HFFc6 (cell line): ENCODE results near the gene EEF1B2. TPM values are rescaled to one million over a fixed set of nuclear protein-coding genes. Genes with fewer than 3 reads are reported as not detected.
"Not testable (repeated sequence)": the region's sequence is repeated elsewhere in the genome, so short reads cannot be mapped to it uniquely, and the experiment has no call there.

Source experiments
- DNase-seq: peaks from one replicate; pipeline ENCODE4 v3.0.0-alpha.2; 2018
- H3K27ac Mint-ChIP-seq: 2 replicates; pipeline ENCODE4 v1.8.0; 2020; ENCODE audit warnings: mild to moderate bottlenecking, mixed read lengths
- H3K27me3 Mint-ChIP-seq: 2 replicates; pipeline ENCODE4 v1.8.0; 2021; ENCODE audit warnings: mild to moderate bottlenecking, moderate library complexity, mixed read lengths; ENCODE audit not compliant: insufficient read depth
- H3K36me3 Mint-ChIP-seq: 2 replicates; pipeline ENCODE4 v1.8.0; 2021; ENCODE audit warnings: low read depth, mixed read lengths
- H3K4me1 Mint-ChIP-seq: 2 replicates; pipeline ENCODE4 v1.8.0; 2020; ENCODE audit warnings: low read depth, mixed read lengths
- H3K4me3 Mint-ChIP-seq: 2 replicates; pipeline ENCODE4 v1.8.0; 2020; ENCODE audit warnings: mild to moderate bottlenecking, moderate library complexity, mixed read lengths
- H3K9me3 Mint-ChIP-seq: 2 replicates; pipeline ENCODE4 v1.8.0; 2020; ENCODE audit warnings: mild to moderate bottlenecking, mixed read lengths
- total RNA-seq, 6 experiments: library from RNA; stranded (reverse); fragmentation: NEBNext Ultra II Directional; extraction: Animal tissue kit (Norgen Biotek cat#: 25700); gene quantifications; 2 replicates in 1 of 6; 3 replicates in 5 of 6; pipeline ENCODE4 v1.2.3, GENCODE V29; 2021
- TF ChIP-seq, protein P1 (sequence below): fragments of 200-600 bp; sonication (generic); IDR thresholded peaks from 2 replicates; pipeline ENCODE4 v1.5.0; 2021; ENCODE audit warnings: antibody characterized with exemption, mild to moderate bottlenecking

EEF1B2 gene
- total RNA-seq, 6 experiments from 2014 or later, result 588 to 647 (median 609) TPM

DNA sequence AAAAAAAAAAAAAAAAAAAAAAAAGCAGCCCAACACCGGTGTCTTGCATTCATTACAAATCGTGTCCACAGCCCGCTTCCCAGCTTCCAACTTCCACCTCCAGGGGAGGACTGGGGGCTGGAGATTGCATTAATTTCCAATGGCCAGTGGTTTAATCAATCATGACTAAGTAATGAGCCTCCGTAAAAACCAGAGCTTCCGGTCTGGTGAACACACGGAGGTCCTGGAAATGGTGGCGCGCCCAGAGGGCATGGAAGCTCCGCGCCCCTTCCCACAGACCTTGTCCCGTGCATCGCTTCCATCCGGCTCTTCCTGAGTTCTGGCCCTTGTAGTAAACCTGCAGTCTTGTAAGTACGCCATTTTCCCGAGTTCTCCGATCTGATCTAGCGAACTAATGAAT lies 43.6 kb downstream of the EEF1B2 start:
- H3K9me3 Mint-ChIP-seq, result no peaks in the 10 kb centered on the region
- no peaks in the 10 kb centered on the region for H3K27me3 Mint-ChIP-seq
- peaks cover 12% of the 10 kb centered on the region for H3K4me1 Mint-ChIP-seq
- no peak overlapping the region for H3K4me3 Mint-ChIP-seq
- H3K36me3 Mint-ChIP-seq, result peaks cover 5% of the 10 kb centered on the region
- no peak overlapping the region for H3K27ac Mint-ChIP-seq
- no peak for DNase-seq
- TF ChIP-seq, protein P1, sequence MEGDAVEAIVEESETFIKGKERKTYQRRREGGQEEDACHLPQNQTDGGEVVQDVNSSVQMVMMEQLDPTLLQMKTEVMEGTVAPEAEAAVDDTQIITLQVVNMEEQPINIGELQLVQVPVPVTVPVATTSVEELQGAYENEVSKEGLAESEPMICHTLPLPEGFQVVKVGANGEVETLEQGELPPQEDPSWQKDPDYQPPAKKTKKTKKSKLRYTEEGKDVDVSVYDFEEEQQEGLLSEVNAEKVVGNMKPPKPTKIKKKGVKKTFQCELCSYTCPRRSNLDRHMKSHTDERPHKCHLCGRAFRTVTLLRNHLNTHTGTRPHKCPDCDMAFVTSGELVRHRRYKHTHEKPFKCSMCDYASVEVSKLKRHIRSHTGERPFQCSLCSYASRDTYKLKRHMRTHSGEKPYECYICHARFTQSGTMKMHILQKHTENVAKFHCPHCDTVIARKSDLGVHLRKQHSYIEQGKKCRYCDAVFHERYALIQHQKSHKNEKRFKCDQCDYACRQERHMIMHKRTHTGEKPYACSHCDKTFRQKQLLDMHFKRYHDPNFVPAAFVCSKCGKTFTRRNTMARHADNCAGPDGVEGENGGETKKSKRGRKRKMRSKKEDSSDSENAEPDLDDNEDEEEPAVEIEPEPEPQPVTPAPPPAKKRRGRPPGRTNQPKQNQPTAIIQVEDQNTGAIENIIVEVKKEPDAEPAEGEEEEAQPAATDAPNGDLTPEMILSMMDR, result no peak

GRCh38 chr2:206204710-206205109 lies 45.0 kb downstream of the EEF1B2 start:
- Mint-ChIP-seq H3K9me3 (no peaks in the 10 kb centered on the region), H3K36me3 (peaks cover 5% of the 10 kb centered on the region), H3K27ac (no peak overlapping the region), H3K4me3 (no peak overlapping the region), H3K4me1 (peaks cover 4% of the 10 kb centered on the region; the same call in 1 of the 2 replicates), H3K27me3 (no peaks in the 10 kb centered on the region)
- TF ChIP-seq, protein P1, result no peak
- DNase-seq, result no peak

GRCh38 chr2:206207316-206207715 lies 47.6 kb downstream of the EEF1B2 start:
- not testable (repeated sequence) for DNase-seq, H3K9me3 Mint-ChIP-seq, H3K4me3 Mint-ChIP-seq, H3K27ac Mint-ChIP-seq, H3K27me3 Mint-ChIP-seq, H3K36me3 Mint-ChIP-seq
- H3K4me1 Mint-ChIP-seq, result peaks cover 16% of the 10 kb centered on the region

GRCh38 chr2:206208900-206209299 lies 49.2 kb downstream of the EEF1B2 start:
- H3K4me1 Mint-ChIP-seq, result peaks cover 30% of the 10 kb centered on the region

DNA sequence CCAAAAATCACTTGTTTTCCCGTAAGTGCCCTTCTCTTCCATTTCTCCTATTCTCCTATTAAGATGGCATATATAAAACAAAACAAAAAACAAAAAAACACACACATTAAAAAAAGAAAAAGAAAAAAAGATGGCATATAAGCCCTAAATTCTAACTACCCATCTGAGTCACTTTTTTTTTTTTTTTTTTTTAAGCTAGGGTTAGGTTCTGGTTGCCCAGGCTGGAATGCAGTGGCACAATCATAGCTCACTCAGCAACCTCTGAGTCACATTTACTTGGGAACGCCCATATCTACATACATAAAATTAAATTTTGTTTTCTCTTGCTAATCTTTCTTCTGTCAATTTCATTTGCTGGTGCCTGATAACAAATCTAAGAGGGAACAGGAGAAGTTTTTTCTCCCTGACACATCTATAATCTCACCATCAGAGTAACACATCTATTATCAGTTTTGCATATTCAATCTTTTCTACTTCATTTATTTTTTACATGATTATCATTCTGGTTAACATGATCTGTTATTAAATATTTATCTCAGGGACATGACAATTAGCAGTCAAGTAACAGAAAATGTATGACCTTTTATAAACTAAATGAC lies 52.1 kb downstream of the EEF1B2 start:
- TF ChIP-seq, protein P1, result no peak
- no peaks in the 10 kb centered on the region for H3K9me3 Mint-ChIP-seq
- peaks cover 30% of the 10 kb centered on the region for H3K4me1 Mint-ChIP-seq
- peak overlapping the region; percentile 89 for H3K4me3 Mint-ChIP-seq
- H3K36me3 Mint-ChIP-seq, result no peaks in the 10 kb centered on the region; the same call in 1 of the 2 replicates
- peak overlapping the region; percentile 73 for H3K27ac Mint-ChIP-seq
- DNase-seq, result peak; percentile 72
- peaks cover 3% of the 10 kb centered on the region; the same call in 1 of the 2 replicates for H3K27me3 Mint-ChIP-seq

More at GRCh38 chr2:206208900-206209299, 49.2 kb downstream of the EEF1B2 start:
- no peaks in the 10 kb centered on the region for H3K27me3 Mint-ChIP-seq
- H3K36me3 Mint-ChIP-seq, result no peaks in the 10 kb centered on the region; the same call in 1 of the 2 replicates
- DNase-seq, result no peak
- H3K4me3 Mint-ChIP-seq, result no peak overlapping the region
- no peak overlapping the region for H3K27ac Mint-ChIP-seq
- no peaks in the 10 kb centered on the region for H3K9me3 Mint-ChIP-seq
- TF ChIP-seq, protein P1, result no peak

Other genes starting within 250 kb of the EEF1B2 start
- gene INO80D, start 73.7 kb upstream of the EEF1B2 start, total RNA-seq, result 10 to 100 TPM; 11.3 to 13.1 (median 12.0) TPM
- 10 to 100 TPM; 83.5 to 89.0 (median 84.6) TPM for gene NDUFS1, start 451 bp upstream of the EEF1B2 start, total RNA-seq
- 10 to 100 TPM; 11.4 to 15.4 (median 12.9) TPM for gene ZDBF2, start 114.8 kb downstream of the EEF1B2 start, total RNA-seq